Neural progenitor cell (in vitro differentiated cells): ENCODE data around the gene SUCO.

Experiments used
- EZH2 ChIP-seq: fragments of 200-600 bp; sonication (generic); IDR thresholded peaks from 2 replicates; pipeline ENCODE4 v1.6.1; 2017; ENCODE audit warnings: antibody characterized with exemption, mild to moderate bottlenecking, moderate library complexity
- TF ChIP-seq, protein P1 (sequence below): fragments of 200-600 bp; sonication (generic); IDR thresholded peaks from 2 replicates; pipeline ENCODE4 v1.5.1; 2017; ENCODE audit warnings: antibody characterized with exemption, mild to moderate bottlenecking

DNA sequence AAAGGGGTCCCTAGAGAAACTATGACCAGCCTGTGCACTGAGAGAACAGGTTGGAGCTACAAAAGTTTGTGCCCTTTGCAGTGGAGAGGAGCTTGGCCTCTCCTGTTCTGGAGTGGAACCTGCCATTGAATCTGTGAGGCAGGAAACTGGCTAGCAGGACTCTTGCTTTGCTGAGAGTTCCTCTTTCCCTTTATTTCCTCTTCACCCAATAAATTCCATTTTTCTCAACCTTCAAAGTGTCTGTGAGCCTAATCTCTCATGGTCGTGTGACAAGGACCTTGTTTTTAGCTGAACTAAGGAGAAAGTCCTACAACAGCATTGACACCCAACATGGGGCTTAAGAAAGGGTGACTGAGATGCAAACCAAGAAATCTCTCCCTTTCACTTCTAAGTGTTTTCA is 83.2 kb downstream of the SUCO start:
- no peak for TF ChIP-seq EZH2
- TF ChIP-seq, protein P1, sequence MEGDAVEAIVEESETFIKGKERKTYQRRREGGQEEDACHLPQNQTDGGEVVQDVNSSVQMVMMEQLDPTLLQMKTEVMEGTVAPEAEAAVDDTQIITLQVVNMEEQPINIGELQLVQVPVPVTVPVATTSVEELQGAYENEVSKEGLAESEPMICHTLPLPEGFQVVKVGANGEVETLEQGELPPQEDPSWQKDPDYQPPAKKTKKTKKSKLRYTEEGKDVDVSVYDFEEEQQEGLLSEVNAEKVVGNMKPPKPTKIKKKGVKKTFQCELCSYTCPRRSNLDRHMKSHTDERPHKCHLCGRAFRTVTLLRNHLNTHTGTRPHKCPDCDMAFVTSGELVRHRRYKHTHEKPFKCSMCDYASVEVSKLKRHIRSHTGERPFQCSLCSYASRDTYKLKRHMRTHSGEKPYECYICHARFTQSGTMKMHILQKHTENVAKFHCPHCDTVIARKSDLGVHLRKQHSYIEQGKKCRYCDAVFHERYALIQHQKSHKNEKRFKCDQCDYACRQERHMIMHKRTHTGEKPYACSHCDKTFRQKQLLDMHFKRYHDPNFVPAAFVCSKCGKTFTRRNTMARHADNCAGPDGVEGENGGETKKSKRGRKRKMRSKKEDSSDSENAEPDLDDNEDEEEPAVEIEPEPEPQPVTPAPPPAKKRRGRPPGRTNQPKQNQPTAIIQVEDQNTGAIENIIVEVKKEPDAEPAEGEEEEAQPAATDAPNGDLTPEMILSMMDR = no peak
